Small intestine (tissue), 7 donors: ENCODE results near the gene SPEN. TPM values are rescaled to one million over a fixed set of nuclear protein-coding genes. Genes with fewer than 3 reads are reported as not detected.
"Not testable (repeated sequence)": the region's sequence is repeated elsewhere in the genome, so short reads cannot be mapped to it uniquely, and the experiment has no call there.

Source experiments
- DNase-seq, 2 donors: peaks; one replicate each; pipeline versions ENCODE4 v3.0.0 to v3.0.0-alpha.2; 2013
- FAIRE-seq: peaks from 2 replicates; lab custom pipeline; 2012; peaks lifted over from hg19 to GRCh38; lab: Jason Lieb, UNC
- H3K27ac ChIP-seq, 3 donors: one replicate each; pipeline ENCODE4 v1.5.1; 2013; ENCODE audit warnings: low read length in 2 of 3, mild to moderate bottlenecking in 2 of 3, control low read depth in 1 of 3, inconsistent platforms in 1 of 3, low read depth in 1 of 3, moderate library complexity in 1 of 3
- H3K27me3 ChIP-seq, 3 donors: one replicate each; pipeline ENCODE4 v1.6.1; 2013; ENCODE audit warnings: low read length in 3 of 3, inconsistent platforms in 1 of 3; ENCODE audit not compliant: control insufficient read depth in 3 of 3, insufficient read depth in 3 of 3
- H3K36me3 ChIP-seq, 3 donors: one replicate each; pipeline ENCODE4 v1.6.1; 2013; ENCODE audit warnings: low read length in 3 of 3, inconsistent platforms in 1 of 3, low read depth in 1 of 3, mild to moderate bottlenecking in 1 of 3, moderate library complexity in 1 of 3; ENCODE audit not compliant: control insufficient read depth in 3 of 3, insufficient read depth in 2 of 3
- H3K4me1 ChIP-seq, 3 donors: one replicate each; pipeline ENCODE4 v1.6.1; 2013; ENCODE audit warnings: low read length in 2 of 3, inconsistent platforms in 1 of 3, low read depth in 1 of 3, mild to moderate bottlenecking in 1 of 3, moderate library complexity in 1 of 3; ENCODE audit not compliant: control insufficient read depth in 3 of 3, insufficient read depth in 2 of 3
- H3K4me3 ChIP-seq, 3 donors: one replicate each; pipeline ENCODE4 v1.5.1; 2013; ENCODE audit warnings: low read length in 3 of 3, control low read depth in 1 of 3, inconsistent platforms in 1 of 3, low read depth in 1 of 3, mild to moderate bottlenecking in 1 of 3, moderate library complexity in 1 of 3
- H3K9me3 ChIP-seq, 2 donors: one replicate each; pipeline ENCODE4 v1.6.1; 2013; ENCODE audit warnings: low read depth in 1 of 2, low read length in 1 of 2; ENCODE audit not compliant: control insufficient read depth in 2 of 2, insufficient read depth in 1 of 2
- WGBS, 3 donors: extraction: QIAGEN DNeasy Blood & Tissue Kit; methylation state at CpG; one replicate each; pipeline ENCODE4 v1.1.7; 2013; 5-methylcytosine and 5-hydroxymethylcytosine counted together
- polyA plus RNA-seq, 4 donors: library from polyadenylated mRNA; stranded (reverse) in 3 of 4; unstranded in 1 of 4; fragments of 200-250 nt in 3 of 4; fragments of 120-200 nt in 1 of 4; gene quantifications; one replicate each; pipeline versions ENCODE4 v1.2.1 to v1.2.3, GENCODE V29; 2013
- donor health status: healthy with polysubstance abuse.
- donor health status: control.
- donor health status: control.
- donor health status: Bipolar disorder and iron deficiency.
- donor health status: healthy.

The SPEN gene
- polyA plus RNA-seq, 4 donors, result 12.2 to 48.8 (median 15.9) TPM

- H3K9me3 ChIP-seq, result no peaks in the 10 kb centered on the region
- H3K4me1 ChIP-seq, result peaks cover 0 to 29% (median 2%) of the 10 kb centered on the region in 3 donors
- no peak overlapping the region for H3K27ac ChIP-seq
- DNase-seq (no peak), FAIRE-seq (no peak)
- no peaks in the 10 kb centered on the region for H3K27me3 ChIP-seq
- no peak overlapping the region for H3K4me3 ChIP-seq
- WGBS, 3 donors, result 82 to 88% (median 84%) methylated on average over 8 of the region's 8 CpGs
- no peaks in the 10 kb centered on the region for H3K36me3 ChIP-seq
Observed at GRCh38 chr1:15804060-15804459, 43.4 kb upstream of the SPEN start.

- no peaks in the 10 kb centered on the region for H3K9me3 ChIP-seq
- no peaks in the 10 kb centered on the region for H3K27me3 ChIP-seq
- H3K4me1 ChIP-seq, result peaks cover 0 to 5% (median 0%) of the 10 kb centered on the region in 3 donors
- 88 to 93% (median 88%) methylated on average over 10 of the region's 10 CpGs for WGBS, 3 donors
- no peak for DNase-seq
- no peak overlapping the region for H3K4me3 ChIP-seq
- H3K36me3 ChIP-seq, result no peaks in the 10 kb centered on the region
- H3K27ac ChIP-seq, result no peak overlapping the region
- FAIRE-seq, result no peak
Observed at GRCh38 chr1:15807121-15807520, 40.4 kb upstream of the SPEN start.

GRCh38 chr1:15807549-15807948 lies 40.0 kb upstream of the SPEN start, which contains the start of gene UQCRHL:
Gene UQCRHL, minus strand, starts transcription at chr1:15807649. Its CDS starts 0 bp downstream, at chr1:15807649.
- WGBS, 3 donors, result 85 to 91% (median 90%) methylated on average over 11 of the region's 11 CpGs
- H3K9me3 ChIP-seq, H3K27ac ChIP-seq, H3K27me3 ChIP-seq, DNase-seq, H3K4me1 ChIP-seq, H3K36me3 ChIP-seq, FAIRE-seq, H3K4me3 ChIP-seq: not testable (repeated sequence)

GRCh38 chr1:15808955-15809354 lies 38.6 kb upstream of the SPEN start:
- FAIRE-seq, result no peak

GRCh38 chr1:15810073-15810472 lies 37.4 kb upstream of the SPEN start:
- Histone ChIP-seq H3K27me3 (no peaks in the 10 kb centered on the region), H3K27ac (no peak overlapping the region), H3K36me3 (no peaks in the 10 kb centered on the region), H3K4me3 (no peak overlapping the region), H3K9me3 (no peaks in the 10 kb centered on the region), H3K4me1 (no peaks in the 10 kb centered on the region)
- DNase-seq, result no peak
- 62 to 85% (median 64%) methylated on average over 1 of the region's 1 CpG for WGBS, 3 donors
- FAIRE-seq, result no peak

More at GRCh38 chr1:15808955-15809354, 38.6 kb upstream of the SPEN start:
- no peak overlapping the region for H3K27ac ChIP-seq
- no peak overlapping the region for H3K4me3 ChIP-seq
- no peak for DNase-seq
- 83 to 100% (median 100%) methylated on average over 1 of the region's 1 CpG for WGBS, 3 donors
- H3K36me3 ChIP-seq, result no peaks in the 10 kb centered on the region
- H3K9me3 ChIP-seq, result no peaks in the 10 kb centered on the region
- no peaks in the 10 kb centered on the region for H3K4me1 ChIP-seq
- H3K27me3 ChIP-seq, result no peaks in the 10 kb centered on the region

GRCh38 chr1:15816674-15817073 lies 30.8 kb upstream of the SPEN start:
- Histone ChIP-seq H3K27ac (no peak overlapping the region), H3K36me3 (peaks cover 0 to 2% (median 0%) of the 10 kb centered on the region in 3 donors), H3K4me3 (no peak overlapping the region), H3K27me3 (no peaks in the 10 kb centered on the region), H3K9me3 (no peaks in the 10 kb centered on the region), H3K4me1 (no peaks in the 10 kb centered on the region)
- no peak for FAIRE-seq
- DNase-seq, result no peak
- WGBS, 3 donors, result 75 to 91% (median 85%) methylated on average over 5 of the region's 5 CpGs

GRCh38 chr1:15820478-15820877 lies 27.0 kb upstream of the SPEN start:
- H3K27me3 ChIP-seq, result no peaks in the 10 kb centered on the region
- DNase-seq (no peak), FAIRE-seq (no peak)
- peaks cover 0 to 2% (median 0%) of the 10 kb centered on the region in 3 donors for H3K36me3 ChIP-seq
- 85 to 94% (median 93%) methylated on average over 3 of the region's 3 CpGs for WGBS, 3 donors
- H3K4me1 ChIP-seq, result no peaks in the 10 kb centered on the region
- H3K4me3 ChIP-seq, result no peak overlapping the region
- no peak overlapping the region for H3K27ac ChIP-seq
- H3K9me3 ChIP-seq, result no peaks in the 10 kb centered on the region

- Histone ChIP-seq H3K27me3 (no peaks in the 10 kb centered on the region), H3K36me3 (no peaks in the 10 kb centered on the region), H3K4me3 (no peak overlapping the region), H3K27ac (no peak overlapping the region), H3K9me3 (no peaks in the 10 kb centered on the region), H3K4me1 (no peaks in the 10 kb centered on the region)
- no peak for FAIRE-seq
- no peak for DNase-seq
Observed at GRCh38 chr1:15825800-15826199, 21.7 kb upstream of the SPEN start.

- no peak for FAIRE-seq
- H3K27ac ChIP-seq, result no peak overlapping the region
- no peaks in the 10 kb centered on the region for H3K27me3 ChIP-seq
- no peak overlapping the region for H3K4me3 ChIP-seq
- H3K36me3 ChIP-seq, result no peaks in the 10 kb centered on the region
- WGBS, 3 donors, result 64 to 78% (median 69%) methylated on average over 6 of the region's 6 CpGs
- no peaks in the 10 kb centered on the region for H3K9me3 ChIP-seq
- no peak for DNase-seq
- no peaks in the 10 kb centered on the region for H3K4me1 ChIP-seq
Observed at GRCh38 chr1:15826810-15827507, 20.5 kb upstream of the SPEN start.
